Vagina (tissue), 2 donors: ENCODE results near the gene UST. TPM values are rescaled to one million over a fixed set of nuclear protein-coding genes. Genes with fewer than 3 reads are reported as not detected.

Source experiments
- DNase-seq, 2 donors: peaks; one replicate each; pipeline ENCODE4 v3.0.0-alpha.2; 2017; ENCODE audit errors: extremely low spot score in 2 of 2
- H3K27ac ChIP-seq: fragments of 200-600 bp; sonication (generic); one replicate; pipeline ENCODE4 v1.5.1; 2019
- H3K27me3 ChIP-seq: fragments of 200-600 bp; sonication (generic); one replicate; pipeline ENCODE4 v1.5.1; 2019
- H3K36me3 ChIP-seq, 2 donors: fragments of 200-600 bp; sonication (generic); one replicate each; pipeline ENCODE4 v1.5.1; 2017 to 2019
- H3K4me1 ChIP-seq: fragments of 200-600 bp; sonication (generic); one replicate; pipeline ENCODE4 v1.5.1; 2019
- H3K4me3 ChIP-seq, 2 donors: fragments of 200-600 bp; sonication (generic); 1 replicate in 1 of 2; 2 replicates in 1 of 2; pipeline ENCODE4 v1.5.1; 2016 to 2019
- H3K9me3 ChIP-seq: fragments of 200-600 bp; sonication (generic); one replicate; pipeline ENCODE4 v1.5.1; 2019
- POLR2A ChIP-seq, 2 donors: fragments of 450-650 bp; IDR thresholded peaks; one replicate each; pipeline ENCODE4 v1.6.1; 2017; ENCODE audit warnings: antibody characterized with exemption in 2 of 2, mild to moderate bottlenecking in 2 of 2, moderate library complexity in 2 of 2
- POLR2AphosphoS5 ChIP-seq, 2 donors: sonication (generic); formaldehyde crosslinking; IDR thresholded peaks; one replicate each; pipeline ENCODE4 v1.9.0; 2017; ENCODE audit warnings: antibody characterized with exemption in 2 of 2, mild to moderate bottlenecking in 2 of 2, low read depth in 1 of 2; ENCODE audit not compliant: insufficient read depth in 1 of 2
- intact Hi-C: fragments of 100-400 bp; cut with DNase I; formaldehyde crosslinking; loops from one replicate; pipeline ENCODE4 v1.15.1; 2023
- total RNA-seq: library from RNA; depleted of rRNA; stranded (reverse); fragments of >200 nt; gene quantifications from one replicate; pipeline ENCODE4 v1.2.3, GENCODE V29; 2016
- TF ChIP-seq, protein P1 (sequence below), 3 experiments: fragments of 450-650 bp in 2 of 3; fragments of 200-600 bp in 1 of 3; sonication (generic) in 1 of 3; IDR thresholded peaks; one replicate each; pipeline ENCODE4 v1.5.1; 2017 to 2019; ENCODE audit warnings: antibody characterized with exemption in 3 of 3, mild to moderate bottlenecking in 2 of 3, moderate library complexity in 2 of 3

The UST gene
- total RNA-seq, 1 donor from 2014 or later, result 14.2 TPM

DNA sequence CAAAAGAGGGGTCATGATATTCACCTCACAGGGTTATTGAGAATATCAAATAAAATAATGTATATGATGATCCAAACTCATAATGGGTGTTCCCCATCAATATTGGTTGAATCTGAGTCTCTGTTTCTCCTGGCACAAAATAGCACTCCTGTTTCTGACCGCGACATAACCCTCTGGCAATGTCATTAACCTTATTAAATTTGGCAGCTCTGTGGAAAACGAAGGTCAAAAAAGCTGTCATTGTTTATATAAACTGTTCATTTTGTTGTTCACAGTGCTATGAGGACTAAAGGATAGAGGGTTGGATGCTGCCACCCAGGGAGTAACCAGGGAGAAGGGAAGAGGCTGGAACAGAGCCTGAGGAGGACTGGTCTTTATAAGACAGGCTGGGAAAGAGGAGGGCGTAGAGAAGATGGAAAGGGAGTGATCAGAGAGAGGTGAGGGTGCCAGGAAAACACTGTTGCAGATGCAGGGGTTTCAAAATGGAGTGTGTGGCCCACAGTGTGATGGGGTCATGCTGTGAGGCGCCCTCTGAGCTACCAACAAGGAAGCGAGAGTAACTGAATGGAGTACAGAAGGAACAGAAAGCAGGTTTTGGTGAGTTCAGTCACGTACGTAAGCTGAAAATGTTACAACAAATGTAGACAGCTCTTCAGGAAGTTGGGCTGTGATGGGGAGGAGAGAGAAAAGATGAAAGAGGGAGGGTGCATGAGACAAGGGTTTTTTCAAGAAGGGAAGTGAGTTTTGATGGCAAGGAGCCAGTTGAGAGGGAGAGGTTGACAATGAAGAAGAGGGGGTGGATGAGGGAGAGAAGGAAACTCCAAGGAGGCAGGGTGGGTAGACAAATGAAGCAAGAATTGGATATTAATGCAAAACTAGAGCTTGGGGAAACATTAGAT, 319.1 kb downstream of the UST start:
- no peak overlapping the region for H3K4me3 ChIP-seq
- intact Hi-C loops, result no loop called here
- no peaks in the 10 kb centered on the region for H3K27me3 ChIP-seq
- H3K27ac ChIP-seq, result peak overlapping the region; percentile 4
- TF ChIP-seq, protein P1, sequence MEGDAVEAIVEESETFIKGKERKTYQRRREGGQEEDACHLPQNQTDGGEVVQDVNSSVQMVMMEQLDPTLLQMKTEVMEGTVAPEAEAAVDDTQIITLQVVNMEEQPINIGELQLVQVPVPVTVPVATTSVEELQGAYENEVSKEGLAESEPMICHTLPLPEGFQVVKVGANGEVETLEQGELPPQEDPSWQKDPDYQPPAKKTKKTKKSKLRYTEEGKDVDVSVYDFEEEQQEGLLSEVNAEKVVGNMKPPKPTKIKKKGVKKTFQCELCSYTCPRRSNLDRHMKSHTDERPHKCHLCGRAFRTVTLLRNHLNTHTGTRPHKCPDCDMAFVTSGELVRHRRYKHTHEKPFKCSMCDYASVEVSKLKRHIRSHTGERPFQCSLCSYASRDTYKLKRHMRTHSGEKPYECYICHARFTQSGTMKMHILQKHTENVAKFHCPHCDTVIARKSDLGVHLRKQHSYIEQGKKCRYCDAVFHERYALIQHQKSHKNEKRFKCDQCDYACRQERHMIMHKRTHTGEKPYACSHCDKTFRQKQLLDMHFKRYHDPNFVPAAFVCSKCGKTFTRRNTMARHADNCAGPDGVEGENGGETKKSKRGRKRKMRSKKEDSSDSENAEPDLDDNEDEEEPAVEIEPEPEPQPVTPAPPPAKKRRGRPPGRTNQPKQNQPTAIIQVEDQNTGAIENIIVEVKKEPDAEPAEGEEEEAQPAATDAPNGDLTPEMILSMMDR (IDR thresholded peaks at IDR 0.05), result no peak
- no peak for TF ChIP-seq POLR2AphosphoS5 (IDR thresholded peaks at IDR 0.05; ENCODE audit: insufficient read depth in 1 of 2, low read depth in 1 of 2)
- no peak for TF ChIP-seq POLR2A (IDR thresholded peaks at IDR 0.05)
- H3K4me1 ChIP-seq, result peaks cover 7% of the 10 kb centered on the region
- no peaks in the 10 kb centered on the region for H3K36me3 ChIP-seq
- no peaks in the 10 kb centered on the region for H3K9me3 ChIP-seq
- DNase-seq, result no peak

DNA sequence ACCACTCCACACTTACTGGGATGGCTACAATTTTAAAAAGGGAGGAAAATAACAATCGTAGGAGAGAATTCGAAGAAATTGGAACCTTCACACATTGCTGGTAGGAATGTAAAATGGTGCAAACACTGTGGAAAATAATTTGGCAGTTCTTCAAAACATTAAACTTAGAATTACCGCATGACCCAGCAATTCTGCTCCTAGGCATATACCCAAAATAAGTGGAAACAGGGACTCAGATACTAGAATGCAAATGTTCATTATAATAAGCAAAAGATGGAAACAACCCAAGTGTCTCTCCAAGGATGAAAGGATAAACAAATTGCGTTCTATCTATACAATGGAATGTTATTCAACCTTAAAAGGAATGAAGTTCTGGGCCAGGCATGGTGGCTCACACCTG, 325.2 kb downstream of the UST start:
- Histone ChIP-seq H3K27ac (no peak overlapping the region), H3K36me3 (no peaks in the 10 kb centered on the region), H3K9me3 (no peaks in the 10 kb centered on the region), H3K4me1 (no peaks in the 10 kb centered on the region), H3K27me3 (no peaks in the 10 kb centered on the region), H3K4me3 (no peak overlapping the region)
- DNase-seq, result no peak
- TF ChIP-seq POLR2AphosphoS5 (IDR thresholded peaks at IDR 0.05; ENCODE audit: insufficient read depth in 1 of 2, low read depth in 1 of 2) (no peak), POLR2A (IDR thresholded peaks at IDR 0.05) (no peak)
- TF ChIP-seq, protein P1 (IDR thresholded peaks at IDR 0.05), result no peak
- intact Hi-C loops, result no loop called here

DNA sequence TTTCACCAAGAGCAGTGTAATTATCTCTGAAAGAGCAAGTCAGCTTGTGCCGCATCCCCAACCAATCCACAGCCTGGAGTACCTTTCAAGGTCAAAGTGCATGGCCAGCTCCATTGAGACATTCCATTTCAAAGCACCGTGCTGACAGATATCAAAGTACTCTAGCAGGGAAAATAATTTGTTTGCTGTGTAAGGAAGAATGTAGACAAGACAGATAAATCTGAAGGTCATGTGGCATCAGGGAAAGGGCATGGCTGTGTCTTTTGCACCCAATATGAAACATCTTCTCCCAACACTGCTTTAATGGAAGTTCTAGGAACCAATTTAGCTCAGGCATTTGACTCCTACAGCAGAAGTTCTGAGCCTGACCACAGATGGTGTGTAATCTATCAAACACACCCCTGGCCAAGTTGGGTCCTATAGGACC, 328.0 kb downstream of the UST start:
- H3K27me3 ChIP-seq, result no peaks in the 10 kb centered on the region
- no peak overlapping the region for H3K27ac ChIP-seq
- intact Hi-C loops, result no loop called here
- H3K9me3 ChIP-seq, result no peaks in the 10 kb centered on the region
- TF ChIP-seq, protein P1 (IDR thresholded peaks at IDR 0.05), result no peak
- TF ChIP-seq POLR2A (IDR thresholded peaks at IDR 0.05), result no peak
- no peak for TF ChIP-seq POLR2AphosphoS5 (IDR thresholded peaks at IDR 0.05; ENCODE audit: insufficient read depth in 1 of 2, low read depth in 1 of 2)
- H3K36me3 ChIP-seq, result no peaks in the 10 kb centered on the region
- peaks cover 16% of the 10 kb centered on the region for H3K4me1 ChIP-seq
- H3K4me3 ChIP-seq, result no peak overlapping the region
- no peak for DNase-seq

DNA sequence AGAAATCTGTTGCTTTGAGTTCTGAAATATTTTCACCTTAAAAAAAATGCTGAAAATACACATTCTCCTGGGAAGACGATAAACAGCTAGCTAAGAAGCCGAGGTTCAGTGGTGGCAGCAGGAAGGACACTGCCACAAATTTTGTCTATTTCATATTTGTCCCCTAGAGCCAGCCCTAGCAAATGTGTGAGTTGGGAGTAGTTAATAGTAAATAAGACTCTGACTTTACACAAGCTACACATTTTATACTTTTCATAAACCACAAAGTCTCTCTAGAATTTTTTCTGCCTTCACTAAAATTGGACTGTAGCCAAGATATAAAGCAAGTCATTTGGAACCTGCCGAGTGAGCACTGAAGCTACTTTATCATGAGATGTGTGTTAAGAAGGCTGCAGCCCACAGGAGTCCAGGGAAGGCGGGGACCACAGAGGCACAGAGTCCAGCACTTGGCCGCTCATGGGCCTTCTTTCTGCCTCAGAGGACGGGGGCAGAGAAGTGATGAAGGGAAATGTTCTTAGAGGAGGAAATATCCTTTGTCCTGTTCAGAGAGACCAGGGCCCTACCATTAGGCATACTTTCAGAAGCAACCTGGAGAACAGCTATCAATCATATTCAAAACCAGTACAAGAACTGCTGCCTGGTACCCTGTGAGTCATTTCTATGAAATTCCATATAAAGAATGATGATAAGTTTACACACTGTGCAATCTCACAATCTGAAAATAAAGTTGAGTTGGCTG, 329.0 kb downstream of the UST start:
- peaks cover 26% of the 10 kb centered on the region for H3K4me1 ChIP-seq
- intact Hi-C loops, result no loop called here
- H3K27ac ChIP-seq, result peak overlapping the region; percentile 0
- TF ChIP-seq, protein P1 (IDR thresholded peaks at IDR 0.05), result no peak
- TF ChIP-seq POLR2A (IDR thresholded peaks at IDR 0.05) (no peak), POLR2AphosphoS5 (IDR thresholded peaks at IDR 0.05; ENCODE audit: insufficient read depth in 1 of 2, low read depth in 1 of 2) (no peak)
- H3K36me3 ChIP-seq, result no peaks in the 10 kb centered on the region
- H3K27me3 ChIP-seq, result no peaks in the 10 kb centered on the region
- H3K9me3 ChIP-seq, result no peaks in the 10 kb centered on the region
- DNase-seq, result no peak
- H3K4me3 ChIP-seq, result no peak overlapping the region
